Liver (tissue), 9 donors: ENCODE measurements around the gene NTHL1. TPM values are rescaled to one million over a fixed set of nuclear protein-coding genes. Genes with fewer than 3 reads are reported as not detected.

Experiments used
- DNase-seq: peaks from one replicate; pipeline ENCODE4 v3.0.0-alpha.2; 2017; ENCODE audit warnings: low spot score
- H3K27ac ChIP-seq, 2 donors: one replicate each; pipeline ENCODE4 v1.7.0; 2013; ENCODE audit warnings: inconsistent platforms in 2 of 2, low read length in 2 of 2, control low read depth in 1 of 2, low read depth in 1 of 2, mild to moderate bottlenecking in 1 of 2
- H3K27me3 ChIP-seq, 4 donors: one replicate each; pipeline versions ENCODE4 v1.6.1 to v1.7.0; 2013; ENCODE audit warnings: low read length in 3 of 4, inconsistent platforms in 1 of 4, mild to moderate bottlenecking in 1 of 4, moderate library complexity in 1 of 4; ENCODE audit not compliant: control insufficient read depth in 4 of 4, insufficient read depth in 4 of 4
- H3K36me3 ChIP-seq, 4 donors: one replicate each; pipeline versions ENCODE4 v1.6.1 to v1.7.0; 2013; ENCODE audit warnings: low read length in 3 of 4, mild to moderate bottlenecking in 3 of 4, low read depth in 1 of 4, moderate library complexity in 1 of 4; ENCODE audit not compliant: control insufficient read depth in 4 of 4, insufficient read depth in 3 of 4
- H3K4me1 ChIP-seq, 4 donors: one replicate each; pipeline versions ENCODE4 v1.6.1 to v1.7.0; 2013; ENCODE audit warnings: low read length in 3 of 4, mild to moderate bottlenecking in 3 of 4, moderate library complexity in 1 of 4; ENCODE audit not compliant: control insufficient read depth in 4 of 4, insufficient read depth in 4 of 4
- H3K4me3 ChIP-seq, 3 donors: one replicate each; pipeline versions ENCODE4 v1.6.1 to v1.7.0; 2013; ENCODE audit warnings: low read length in 3 of 3, control low read depth in 1 of 3, low read depth in 1 of 3, mild to moderate bottlenecking in 1 of 3
- H3K9ac ChIP-seq, 2 donors: one replicate each; pipeline ENCODE4 v1.7.0; 2013; ENCODE audit warnings: low read length in 2 of 2, mild to moderate bottlenecking in 2 of 2, moderate library complexity in 2 of 2, control low read depth in 1 of 2, low read depth in 1 of 2
- H3K9me3 ChIP-seq, 4 donors: one replicate each; pipeline versions ENCODE4 v1.6.1 to v1.7.0; 2013; ENCODE audit warnings: low read length in 3 of 4; ENCODE audit not compliant: control insufficient read depth in 4 of 4
- ATF3 ChIP-seq: IDR thresholded peaks from 2 replicates; pipeline ENCODE4 v1.6.1; 2016; ENCODE audit warnings: antibody characterized with exemption
- CTCF ChIP-seq: fragments of 150-350 bp; IDR thresholded peaks from 2 replicates; pipeline ENCODE4 v1.5.1; 2017; ENCODE audit warnings: improper control_type of control experiment, low read depth, low read length; ENCODE audit not compliant: missing input control
- EGR1 ChIP-seq, 2 donors: IDR thresholded peaks; 2 replicates each; pipeline ENCODE4 v1.6.1; 2016 to 2018; ENCODE audit warnings: antibody characterized with exemption in 2 of 2, low read depth in 2 of 2
- FOXA1 ChIP-seq: IDR thresholded peaks from 2 replicates; pipeline ENCODE4 v1.6.1; 2016; ENCODE audit warnings: antibody characterized with exemption
- FOXA2 ChIP-seq: IDR thresholded peaks from 2 replicates; pipeline ENCODE4 v1.6.1; 2016; ENCODE audit warnings: antibody characterized with exemption
- GABPA ChIP-seq, 2 donors: IDR thresholded peaks in 1 of 2; conservative IDR thresholded peaks in 1 of 2; 2 replicates each; pipeline ENCODE4 v1.6.1; 2016; ENCODE audit warnings: antibody characterized with exemption in 2 of 2, mild to moderate bottlenecking in 1 of 2, moderate library complexity in 1 of 2
- HNF4A ChIP-seq, 2 donors: conservative IDR thresholded peaks; 2 replicates each; pipeline ENCODE4 v1.6.1; 2016; ENCODE audit warnings: antibody characterized with exemption in 2 of 2, mild to moderate bottlenecking in 2 of 2
- HNF4G ChIP-seq: IDR thresholded peaks from 2 replicates; pipeline ENCODE4 v1.6.1; 2016; ENCODE audit warnings: antibody characterized with exemption
- JUND ChIP-seq, 2 donors: IDR thresholded peaks; 2 replicates each; pipeline ENCODE4 v1.6.1; 2016; ENCODE audit warnings: antibody characterized with exemption in 2 of 2
- MAX ChIP-seq: IDR thresholded peaks from 2 replicates; pipeline ENCODE4 v1.6.1; 2016; ENCODE audit warnings: antibody characterized with exemption
- NR2F2 ChIP-seq: IDR thresholded peaks from 2 replicates; pipeline ENCODE4 v1.6.1; 2016; ENCODE audit warnings: antibody characterized with exemption
- RAD21 ChIP-seq, 2 donors: IDR thresholded peaks; 2 replicates each; pipeline ENCODE4 v1.6.1; 2016; ENCODE audit warnings: antibody characterized with exemption in 2 of 2, mild to moderate bottlenecking in 2 of 2
- REST ChIP-seq: IDR thresholded peaks from 2 replicates; pipeline ENCODE4 v1.6.1; 2016; ENCODE audit warnings: antibody characterized with exemption, mild to moderate bottlenecking
- RXRA ChIP-seq, 2 donors: IDR thresholded peaks; 2 replicates each; pipeline ENCODE4 v1.6.1; 2017 to 2018; ENCODE audit warnings: antibody characterized with exemption in 2 of 2, mild to moderate bottlenecking in 1 of 2
- SP1 ChIP-seq: IDR thresholded peaks from 2 replicates; pipeline ENCODE4 v1.6.1; 2018; ENCODE audit warnings: antibody characterized with exemption, mild to moderate bottlenecking
- TAF1 ChIP-seq: conservative IDR thresholded peaks from 2 replicates; pipeline ENCODE4 v1.6.1; 2016; ENCODE audit warnings: antibody characterized with exemption, mild to moderate bottlenecking
- YY1 ChIP-seq: IDR thresholded peaks from 2 replicates; pipeline ENCODE4 v1.6.1; 2016; ENCODE audit warnings: antibody characterized with exemption, mild to moderate bottlenecking
- ZBTB33 ChIP-seq: IDR thresholded peaks from 2 replicates; pipeline ENCODE4 v1.6.1; 2016; ENCODE audit warnings: antibody characterized with exemption
- WGBS: extraction: QIAGEN DNeasy Blood & Tissue Kit; methylation state at CpG from one replicate; pipeline ENCODE4 v1.1.7; 2013; 5-methylcytosine and 5-hydroxymethylcytosine counted together
- polyA plus RNA-seq, 2 donors: library from polyadenylated mRNA; stranded (reverse) in 1 of 2; unstranded in 1 of 2; fragments of 200-250 nt in 1 of 2; fragments of >200 nt in 1 of 2; fragmentation: Nextera tagmentation in 1 of 2; extraction: Ambion mirVana in 1 of 2; gene quantifications; one replicate each; pipeline versions ENCODE4 v1.2.1 to v1.2.3, GENCODE V29; 2013 to 2015
- total RNA-seq, 2 donors: library from RNA; depleted of rRNA; stranded (reverse); fragments of >200 nt; gene quantifications; one replicate each; pipeline ENCODE4 v1.2.3, GENCODE V29; 2014
- donor health status: healthy.
- donor health status: healthy.
- donor health status: healthy.
- donor health status: healthy.
- donor health status: healthy.

Gene NTHL1
- total and polyA plus RNA-seq, 4 donors = 10.4 to 166 (median 19.1) TPM

GRCh38 chr16:2001035-2001434, 46.6 kb downstream of the NTHL1 start:
- TF ChIP-seq ZBTB33 (no peak), GABPA (IDR thresholded peaks at IDR 0.05 in 1 of 2, conservative IDR thresholded peaks at IDR 0.05 in 1 of 2) (no peak), FOXA1 (no peak), HNF4G (no peak), MAX (no peak), YY1 (no peak), RXRA (IDR thresholded peaks at IDR 0.05) (no peak), EGR1 (IDR thresholded peaks at IDR 0.05; ENCODE audit: low read depth in 2 of 2) (no peak), CTCF (no peak), NR2F2 (no peak), FOXA2 (no peak), TAF1 (no peak), HNF4A (conservative IDR thresholded peaks at IDR 0.05) (no peak), SP1 (no peak), ATF3 (no peak), RAD21 (IDR thresholded peaks at IDR 0.05) (no peak), JUND (IDR thresholded peaks at IDR 0.05) (no peak), REST (no peak)
- no peaks in the 10 kb centered on the region for H3K9me3 ChIP-seq
- no peaks in the 10 kb centered on the region for H3K27me3 ChIP-seq
- peaks cover 24 to 67% (median 28%) of the 10 kb centered on the region in 4 donors for H3K36me3 ChIP-seq
- no peak overlapping the region for H3K4me3 ChIP-seq
- peaks cover 15 to 28% (median 21%) of the 10 kb centered on the region in 4 donors for H3K4me1 ChIP-seq
- H3K9ac ChIP-seq = no peak overlapping the region
- 95% methylated on average over 19 of the region's 19 CpGs for WGBS
- H3K27ac ChIP-seq = no peak overlapping the region
- no peak for DNase-seq
